Measurements from ENCODE around the gene TMEM14A.

GRCh38 chr6:52731719-52732118, 60.8 kb downstream of the TMEM14A start:
- TF ChIP-seq CTCF (IDR thresholded peaks at IDR 0.05): no peak
- TF ChIP-seq REST (IDR thresholded peaks at IDR 0.05; ENCODE audit: insufficient read depth in 1 of 2, low read depth in 2 of 2, low read length in 1 of 2): no peak
- TF ChIP-seq POLR2AphosphoS5 (IDR thresholded peaks at IDR 0.05; ENCODE audit: low read depth, low read length): no peak
- no peak for TF ChIP-seq SIN3A (IDR thresholded peaks at IDR 0.05; ENCODE audit: borderline replicate concordance, insufficient read depth, low read depth, low read length)
- no peak for TF ChIP-seq TCF7L2 (IDR thresholded peaks at IDR 0.05; ENCODE audit: low read depth, low read length)
